ENCODE measurements around the gene SLC36A1.
A peak's percentile ranks its signal among the peaks of the same experiment; 100 is the strongest.

SLC36A1 gene

DNA sequence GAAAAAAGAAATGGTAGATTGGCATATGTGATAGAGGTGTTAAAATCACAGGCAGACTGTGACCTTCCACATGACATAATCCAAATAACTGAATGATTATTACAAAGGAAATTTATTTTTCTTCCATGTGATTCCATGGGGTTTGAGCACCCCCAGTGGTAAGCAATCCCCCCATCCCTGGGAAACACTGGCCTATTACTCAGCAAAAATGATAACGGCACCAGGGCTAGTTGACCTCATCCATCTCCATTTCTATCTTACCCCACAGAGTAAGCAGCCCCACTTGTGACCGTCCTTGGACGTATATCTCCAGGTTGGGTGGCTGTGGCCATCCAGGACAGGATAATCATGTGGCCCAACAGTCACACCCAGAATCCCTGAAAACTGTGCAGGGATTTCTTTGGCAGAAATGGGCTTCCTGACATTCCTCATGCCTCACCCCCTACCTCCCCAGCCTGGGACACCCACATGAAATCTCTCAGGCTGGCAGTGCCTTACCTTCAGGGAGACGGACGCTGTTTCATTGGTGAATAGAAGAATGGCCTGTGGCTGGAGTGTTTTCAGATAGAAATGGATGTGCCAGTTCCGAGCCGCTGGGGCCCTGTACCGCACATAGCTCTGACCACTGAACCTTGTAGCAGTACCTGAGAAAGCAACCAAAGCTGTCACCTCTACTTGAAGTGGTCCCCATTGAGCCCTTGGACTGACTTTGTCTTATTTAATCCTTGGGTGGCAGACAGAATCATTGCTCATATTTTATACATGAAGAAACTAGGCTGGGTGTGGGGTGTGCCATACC is 69.9 kb downstream of the SLC36A1 start:
- Mint-ChIP-seq H3K9me3 (no peaks in the 10 kb centered on the region), H3K36me3 (ENCODE audit: low read depth) (no peaks in the 10 kb centered on the region), H3K27ac (no peak overlapping the region), H3K4me1 (no peaks in the 10 kb centered on the region), H3K27me3 (ENCODE audit: low read depth) (peaks cover 3% of the 10 kb centered on the region), H3K4me3 (no peak overlapping the region)
- TF ChIP-seq, protein P1, sequence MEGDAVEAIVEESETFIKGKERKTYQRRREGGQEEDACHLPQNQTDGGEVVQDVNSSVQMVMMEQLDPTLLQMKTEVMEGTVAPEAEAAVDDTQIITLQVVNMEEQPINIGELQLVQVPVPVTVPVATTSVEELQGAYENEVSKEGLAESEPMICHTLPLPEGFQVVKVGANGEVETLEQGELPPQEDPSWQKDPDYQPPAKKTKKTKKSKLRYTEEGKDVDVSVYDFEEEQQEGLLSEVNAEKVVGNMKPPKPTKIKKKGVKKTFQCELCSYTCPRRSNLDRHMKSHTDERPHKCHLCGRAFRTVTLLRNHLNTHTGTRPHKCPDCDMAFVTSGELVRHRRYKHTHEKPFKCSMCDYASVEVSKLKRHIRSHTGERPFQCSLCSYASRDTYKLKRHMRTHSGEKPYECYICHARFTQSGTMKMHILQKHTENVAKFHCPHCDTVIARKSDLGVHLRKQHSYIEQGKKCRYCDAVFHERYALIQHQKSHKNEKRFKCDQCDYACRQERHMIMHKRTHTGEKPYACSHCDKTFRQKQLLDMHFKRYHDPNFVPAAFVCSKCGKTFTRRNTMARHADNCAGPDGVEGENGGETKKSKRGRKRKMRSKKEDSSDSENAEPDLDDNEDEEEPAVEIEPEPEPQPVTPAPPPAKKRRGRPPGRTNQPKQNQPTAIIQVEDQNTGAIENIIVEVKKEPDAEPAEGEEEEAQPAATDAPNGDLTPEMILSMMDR (IDR thresholded peaks at IDR 0.05; ENCODE audit: unreplicated experiment in 3 of 3) = no peak

GRCh38 chr5:151520294-151520693 is 72.9 kb downstream of the SLC36A1 start:
- Mint-ChIP-seq H3K27me3 (ENCODE audit: low read depth) (no peaks in the 10 kb centered on the region), H3K4me3 (no peak overlapping the region), H3K36me3 (ENCODE audit: low read depth) (no peaks in the 10 kb centered on the region), H3K27ac (no peak overlapping the region), H3K4me1 (no peaks in the 10 kb centered on the region), H3K9me3 (no peaks in the 10 kb centered on the region)
- TF ChIP-seq, protein P1 (IDR thresholded peaks at IDR 0.05; ENCODE audit: unreplicated experiment in 3 of 3) = no peak

GRCh38 chr5:151522226-151522625 is 74.8 kb downstream of the SLC36A1 start:
- TF ChIP-seq, protein P1 (IDR thresholded peaks at IDR 0.05; ENCODE audit: unreplicated experiment in 3 of 3) = no peak
- no peaks in the 10 kb centered on the region for H3K36me3 Mint-ChIP-seq (ENCODE audit: low read depth)
- no peaks in the 10 kb centered on the region for H3K27me3 Mint-ChIP-seq (ENCODE audit: low read depth)
- H3K27ac Mint-ChIP-seq = no peak overlapping the region
- no peak overlapping the region for H3K4me3 Mint-ChIP-seq
- no peaks in the 10 kb centered on the region for H3K9me3 Mint-ChIP-seq
- no peaks in the 10 kb centered on the region for H3K4me1 Mint-ChIP-seq

DNA sequence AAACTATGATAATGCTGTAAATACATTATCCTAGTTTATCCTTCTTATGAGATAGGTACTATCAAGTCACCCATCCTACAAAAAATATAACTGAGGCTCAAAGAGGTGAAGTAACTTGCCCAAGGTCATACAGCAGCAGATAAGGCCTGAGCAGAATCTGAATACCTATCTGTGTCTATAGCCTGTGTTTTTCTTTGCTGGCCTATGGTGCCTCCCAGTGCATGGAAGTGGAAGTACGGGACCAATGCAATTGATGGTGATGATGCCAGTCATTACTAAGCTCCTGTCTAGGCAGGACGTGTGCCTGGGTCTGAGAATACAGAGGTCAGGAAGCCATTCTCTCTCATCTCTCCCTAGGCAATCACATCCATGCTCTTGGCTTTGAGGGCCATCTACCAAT is 75.9 kb downstream of the SLC36A1 start:
- H3K4me3 Mint-ChIP-seq = no peak overlapping the region
- no peaks in the 10 kb centered on the region for H3K9me3 Mint-ChIP-seq
- H3K36me3 Mint-ChIP-seq (ENCODE audit: low read depth) = no peaks in the 10 kb centered on the region
- H3K4me1 Mint-ChIP-seq = no peaks in the 10 kb centered on the region
- no peak overlapping the region for H3K27ac Mint-ChIP-seq
- TF ChIP-seq, protein P1 (IDR thresholded peaks at IDR 0.05; ENCODE audit: unreplicated experiment in 3 of 3) = peak; percentile 27 to 47 (median 31)
- H3K27me3 Mint-ChIP-seq (ENCODE audit: low read depth) = no peaks in the 10 kb centered on the region

DNA sequence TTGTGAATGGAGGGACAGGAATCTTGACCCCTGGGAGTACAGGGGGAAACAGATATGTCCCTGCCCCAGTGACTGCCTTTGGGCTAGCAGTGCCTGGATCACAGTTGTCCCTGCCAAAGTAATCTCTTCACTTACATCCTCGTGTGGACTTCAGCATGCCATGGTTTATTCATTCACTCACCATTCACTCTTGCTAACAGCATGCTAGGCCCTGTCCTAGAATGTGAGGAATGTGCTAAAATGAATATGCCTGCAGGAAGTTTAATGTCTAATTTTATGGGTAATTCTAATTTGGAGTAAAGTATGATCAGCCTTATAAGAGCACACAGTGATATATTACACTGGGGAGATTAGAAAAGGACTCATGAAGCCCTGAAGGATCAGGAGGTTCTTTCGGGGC is 80.8 kb downstream of the SLC36A1 start:
- Mint-ChIP-seq H3K4me3 (no peak overlapping the region), H3K27me3 (ENCODE audit: low read depth) (no peaks in the 10 kb centered on the region), H3K36me3 (ENCODE audit: low read depth) (no peaks in the 10 kb centered on the region), H3K9me3 (no peaks in the 10 kb centered on the region), H3K27ac (no peak overlapping the region), H3K4me1 (no peaks in the 10 kb centered on the region)
- TF ChIP-seq, protein P1 (IDR thresholded peaks at IDR 0.05; ENCODE audit: unreplicated experiment in 3 of 3) = no peak

GRCh38 chr5:151528996-151529395 is 81.6 kb downstream of the SLC36A1 start:
- TF ChIP-seq, protein P1 (IDR thresholded peaks at IDR 0.05; ENCODE audit: unreplicated experiment in 3 of 3) = no peak
- no peaks in the 10 kb centered on the region for H3K4me1 Mint-ChIP-seq
- no peak overlapping the region for H3K27ac Mint-ChIP-seq
- H3K9me3 Mint-ChIP-seq = no peaks in the 10 kb centered on the region
- no peaks in the 10 kb centered on the region for H3K36me3 Mint-ChIP-seq (ENCODE audit: low read depth)
- H3K27me3 Mint-ChIP-seq (ENCODE audit: low read depth) = no peaks in the 10 kb centered on the region
- H3K4me3 Mint-ChIP-seq = no peak overlapping the region

Data from nephron (organoid).